Hematopoietic multipotent progenitor cell treated with erythropoietin and hydrocortisone succinate and interleukin-3 and kit ligand, for 15 days (in vitro differentiated cells): ENCODE data around the gene FRMD1.

Experiments used
- DNase-seq: peaks from one replicate; pipeline ENCODE4 v3.0.0-alpha.2; 2015; ENCODE audit warnings: low spot score

The FRMD1 gene

GRCh38 chr6:168078943-168079405, at the start of gene FRMD1:
Gene FRMD1, minus strand, starts transcription at chr6:168079212. Its CDS starts 118 bp downstream, at chr6:168079094.
- DNase-seq = no peak

DNA sequence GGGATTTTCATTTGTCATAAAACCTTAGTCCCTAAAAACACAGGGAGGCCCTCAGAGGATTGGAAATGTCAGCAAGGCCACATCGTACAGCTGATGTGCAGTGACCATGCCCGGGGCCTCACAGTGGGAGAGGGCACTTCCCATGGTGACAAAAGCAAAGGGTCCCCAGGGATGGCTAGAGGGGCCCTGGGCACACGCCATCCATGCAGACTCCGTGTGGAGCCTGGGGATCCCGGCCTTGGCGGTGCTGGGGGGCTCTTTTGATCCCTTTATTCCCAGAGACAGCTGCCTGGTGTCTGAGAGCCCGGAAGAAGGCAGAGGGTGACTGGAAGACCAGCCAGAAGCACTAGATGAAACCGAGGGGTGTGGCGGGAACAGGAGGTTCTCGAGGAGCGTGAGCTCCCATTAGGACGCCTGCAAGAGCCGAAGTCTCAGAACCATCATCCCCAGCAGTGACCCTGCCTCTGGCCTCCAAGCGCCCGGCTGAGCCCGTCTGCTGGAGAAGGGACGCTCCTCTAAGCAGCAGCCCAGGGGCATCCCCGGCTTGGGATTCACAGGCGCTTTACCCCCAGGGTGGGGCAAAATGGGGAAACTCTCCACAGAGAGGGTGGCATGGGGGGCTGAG, 49.1 kb upstream of the FRMD1 start:
- no peak for DNase-seq

DNA sequence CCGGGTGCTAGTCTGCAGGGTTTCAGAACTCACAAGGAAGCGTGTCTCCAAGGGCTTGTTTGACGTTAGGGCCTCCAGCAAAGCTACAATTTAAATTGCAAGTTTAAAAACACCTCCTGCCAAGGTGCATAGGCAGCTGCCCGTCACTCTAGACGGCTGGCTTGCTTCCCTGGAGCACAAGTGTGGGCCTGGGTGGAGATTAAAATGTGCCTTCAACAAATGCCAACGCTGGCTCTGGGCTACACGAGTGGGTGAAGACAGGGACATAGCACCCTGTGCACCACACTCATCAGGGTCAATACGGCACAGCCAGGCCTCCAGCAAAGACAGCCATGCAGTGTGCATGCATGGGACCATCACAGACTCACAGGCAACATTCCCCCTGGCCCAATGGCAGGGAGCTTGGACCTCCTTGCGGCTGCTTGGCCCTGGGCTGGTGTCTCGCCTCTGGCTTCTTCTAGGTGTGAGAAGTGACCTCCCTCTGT, 48.4 kb upstream of the FRMD1 start:
- no peak for DNase-seq

DNA sequence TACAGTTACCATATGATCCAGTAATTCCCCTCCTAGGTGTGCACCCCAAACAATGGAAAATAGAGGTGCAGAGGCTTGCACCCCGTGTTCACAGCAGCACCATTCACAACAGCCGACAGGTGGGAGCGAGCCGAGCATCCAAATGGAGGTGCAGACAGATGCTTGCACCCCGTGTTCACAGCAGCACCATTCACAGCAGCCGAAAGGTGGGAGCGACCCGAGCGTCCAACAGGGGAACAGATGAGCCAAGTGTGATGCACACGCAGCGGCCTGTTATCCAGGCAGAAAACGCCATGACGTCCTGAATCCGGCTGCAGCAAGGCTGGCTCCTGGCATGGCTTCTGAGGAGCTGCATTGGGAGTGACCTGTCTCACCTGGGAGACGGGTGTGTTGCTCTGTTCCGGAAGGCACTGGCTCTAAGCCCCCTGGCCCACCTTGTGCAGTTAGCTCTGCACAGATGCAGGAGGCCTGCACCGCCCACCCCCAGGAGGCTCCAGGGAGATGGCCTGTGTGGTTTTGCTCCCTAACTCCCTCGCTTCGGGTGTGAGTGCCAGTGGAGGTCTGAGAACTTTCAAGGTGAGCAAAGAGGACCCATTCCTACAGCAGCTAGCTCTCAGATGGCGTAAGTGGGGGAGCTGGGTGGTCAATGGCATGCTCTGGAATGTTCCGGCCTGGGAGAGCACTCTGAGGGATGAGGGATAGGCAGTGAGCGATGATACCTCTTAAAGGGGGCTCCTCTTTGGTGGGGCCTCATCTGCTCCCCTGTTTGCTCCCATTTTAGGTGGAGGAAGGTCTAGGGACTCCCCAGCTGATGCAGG, 47.8 kb upstream of the FRMD1 start:
- no peak for DNase-seq

DNA sequence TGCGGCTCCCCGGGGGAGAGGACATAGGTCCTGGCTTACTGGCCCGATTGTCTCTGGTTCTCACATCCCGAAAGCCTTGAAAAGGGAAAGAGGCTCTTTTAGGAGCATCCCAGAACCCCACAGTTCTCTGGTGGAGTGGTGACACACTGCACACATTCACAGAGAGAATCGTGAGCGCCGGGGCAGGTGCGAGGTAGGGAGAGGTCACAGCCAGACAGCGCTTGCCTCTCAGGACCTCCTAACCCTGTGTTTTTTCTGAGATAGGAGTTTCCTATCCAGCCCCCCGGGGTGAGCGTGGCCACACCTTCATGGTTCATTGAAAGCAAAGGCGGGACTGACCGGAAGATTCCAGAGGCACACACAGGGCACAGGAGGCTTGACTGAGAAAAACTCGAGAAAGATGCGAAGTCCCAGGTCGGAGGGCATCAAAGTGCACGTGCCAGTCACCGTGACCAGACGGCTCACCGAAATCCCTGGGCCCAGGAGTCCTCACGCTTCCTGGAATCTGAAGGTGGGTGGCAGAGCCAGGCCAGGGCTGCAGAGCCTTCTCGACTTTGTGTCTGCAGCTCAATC, 46.5 kb upstream of the FRMD1 start:
- DNase-seq = no peak

- no peak for DNase-seq
Measured at GRCh38 chr6:168124921-168125320, 45.9 kb upstream of the FRMD1 start.

DNA sequence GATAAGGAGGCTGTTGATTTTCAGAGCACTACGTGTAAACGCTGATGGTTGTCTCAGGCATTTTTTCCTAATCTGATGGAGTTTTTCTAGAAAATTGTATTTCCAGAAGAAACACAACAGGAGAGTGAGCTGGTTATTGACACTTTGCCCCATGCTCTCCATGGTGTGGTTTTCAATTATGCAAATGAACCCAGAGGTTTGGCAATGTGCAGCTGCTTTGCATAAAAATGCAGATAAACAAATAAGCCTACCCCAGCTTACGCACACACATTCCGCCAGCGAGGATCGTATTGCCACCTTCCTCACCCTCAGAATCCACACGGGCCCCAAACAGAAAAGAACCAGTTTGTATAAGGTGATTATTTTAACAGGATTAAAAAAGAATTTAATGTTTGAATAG, 45.1 kb upstream of the FRMD1 start:
- no peak for DNase-seq

DNA sequence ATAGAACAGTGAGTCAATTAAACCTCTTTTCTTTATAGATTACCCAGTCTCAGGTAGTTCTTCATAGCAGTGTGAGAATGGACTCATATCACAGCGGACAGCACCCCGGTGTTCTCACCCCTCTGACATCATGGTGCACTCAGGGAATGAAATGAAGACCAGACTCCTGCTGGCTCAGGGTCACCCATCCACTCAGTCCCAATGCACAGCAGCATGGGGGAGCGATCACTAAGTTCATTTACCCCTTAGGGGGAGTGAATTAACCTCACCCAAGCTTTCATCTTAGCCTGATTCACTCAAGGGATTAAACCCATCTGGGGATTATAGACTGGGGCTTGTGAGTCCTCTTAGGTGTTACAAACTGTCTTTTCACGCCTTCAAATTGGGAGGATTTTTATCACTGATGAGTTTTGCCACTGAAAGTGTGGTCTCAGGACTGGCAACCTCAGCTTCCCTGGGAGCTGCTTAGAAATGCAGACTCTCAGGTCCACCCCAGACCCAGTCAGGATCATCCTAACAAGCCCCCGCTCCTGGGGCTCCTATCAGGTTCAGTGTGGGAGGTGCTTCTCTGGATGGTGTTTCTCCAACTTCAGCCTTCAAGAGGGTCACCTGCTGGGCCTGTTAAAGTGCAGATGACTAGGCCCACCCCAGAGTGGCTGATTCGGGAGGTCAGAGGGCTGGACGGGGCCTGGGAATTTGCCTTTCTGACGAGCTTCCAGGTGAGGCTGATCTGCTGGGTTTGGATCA, 44.3 kb upstream of the FRMD1 start:
- DNase-seq = no peak

DNA sequence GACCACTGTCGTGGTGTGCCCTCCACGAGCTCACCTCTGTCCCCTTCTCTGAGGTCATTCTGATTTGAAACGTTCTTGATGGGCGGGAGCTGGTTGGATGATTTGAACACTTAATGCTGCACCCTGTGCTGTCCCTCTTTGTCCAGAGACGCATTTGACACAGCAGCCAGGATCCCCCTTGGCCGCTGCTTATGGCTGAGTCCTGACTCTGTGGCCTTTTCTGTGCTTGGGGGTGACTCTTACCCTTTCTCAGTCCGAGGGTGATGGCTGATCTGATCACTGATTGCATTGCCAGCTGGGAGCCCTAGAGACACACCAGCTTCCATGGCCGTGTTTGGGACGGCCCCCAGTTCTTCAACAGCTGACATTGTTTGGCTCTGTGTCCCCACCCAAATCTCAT, 43.5 kb upstream of the FRMD1 start:
- no peak for DNase-seq

GRCh38 chr6:168122011-168122410, 43.0 kb upstream of the FRMD1 start:
- no peak for DNase-seq

GRCh38 chr6:168121303-168121665, 42.3 kb upstream of the FRMD1 start:
- DNase-seq = no peak

DNA sequence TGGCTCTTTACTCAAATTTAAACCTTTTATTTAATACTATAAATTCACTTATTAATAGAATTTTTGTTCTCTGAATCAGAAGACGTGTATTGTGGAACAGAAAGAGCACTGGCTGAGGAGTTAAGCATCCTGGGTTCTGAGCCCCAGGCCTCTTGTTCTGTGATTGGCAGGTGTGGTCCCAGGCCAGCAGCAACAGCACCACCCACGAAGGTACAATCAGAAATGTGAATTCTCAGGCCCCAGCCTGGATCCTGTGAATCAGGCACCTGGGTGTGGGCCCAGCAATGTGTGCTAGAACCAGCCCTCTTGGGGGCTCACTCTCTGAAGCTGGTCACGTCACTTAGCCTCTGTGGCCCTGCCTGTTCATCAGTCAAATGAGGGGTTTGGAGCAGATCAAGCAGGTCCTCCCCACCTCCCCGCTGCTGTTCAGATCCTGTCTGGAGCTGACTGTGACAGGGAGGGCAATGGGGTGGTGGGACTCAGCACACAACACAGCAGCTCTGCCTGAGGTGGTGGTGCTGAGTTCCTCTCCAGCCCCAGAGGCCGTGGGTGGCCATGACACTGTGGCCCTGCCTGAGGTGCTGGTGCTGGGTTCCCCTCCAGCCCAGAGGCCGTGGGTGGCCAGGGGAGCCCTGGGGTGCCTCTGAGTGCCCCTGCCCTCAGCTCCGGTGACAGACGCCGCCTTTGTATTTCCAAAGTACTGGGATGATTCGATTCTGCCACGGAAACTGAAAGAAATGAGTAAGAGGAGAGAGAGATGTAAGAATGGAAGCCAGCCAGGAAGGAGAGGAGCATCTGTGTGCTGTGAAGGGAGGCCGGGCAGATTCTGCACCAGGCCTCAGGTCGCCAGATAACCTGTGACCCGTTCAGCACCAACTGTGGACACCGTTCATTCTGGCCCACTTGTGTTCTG, 41.6 kb upstream of the FRMD1 start:
- DNase-seq = no peak

GRCh38 chr6:168119539-168119938, 40.5 kb upstream of the FRMD1 start:
- no peak for DNase-seq

GRCh38 chr6:168118935-168119334, 39.9 kb upstream of the FRMD1 start:
- DNase-seq = no peak

GRCh38 chr6:168117942-168118341, 38.9 kb upstream of the FRMD1 start:
- no peak for DNase-seq

DNA sequence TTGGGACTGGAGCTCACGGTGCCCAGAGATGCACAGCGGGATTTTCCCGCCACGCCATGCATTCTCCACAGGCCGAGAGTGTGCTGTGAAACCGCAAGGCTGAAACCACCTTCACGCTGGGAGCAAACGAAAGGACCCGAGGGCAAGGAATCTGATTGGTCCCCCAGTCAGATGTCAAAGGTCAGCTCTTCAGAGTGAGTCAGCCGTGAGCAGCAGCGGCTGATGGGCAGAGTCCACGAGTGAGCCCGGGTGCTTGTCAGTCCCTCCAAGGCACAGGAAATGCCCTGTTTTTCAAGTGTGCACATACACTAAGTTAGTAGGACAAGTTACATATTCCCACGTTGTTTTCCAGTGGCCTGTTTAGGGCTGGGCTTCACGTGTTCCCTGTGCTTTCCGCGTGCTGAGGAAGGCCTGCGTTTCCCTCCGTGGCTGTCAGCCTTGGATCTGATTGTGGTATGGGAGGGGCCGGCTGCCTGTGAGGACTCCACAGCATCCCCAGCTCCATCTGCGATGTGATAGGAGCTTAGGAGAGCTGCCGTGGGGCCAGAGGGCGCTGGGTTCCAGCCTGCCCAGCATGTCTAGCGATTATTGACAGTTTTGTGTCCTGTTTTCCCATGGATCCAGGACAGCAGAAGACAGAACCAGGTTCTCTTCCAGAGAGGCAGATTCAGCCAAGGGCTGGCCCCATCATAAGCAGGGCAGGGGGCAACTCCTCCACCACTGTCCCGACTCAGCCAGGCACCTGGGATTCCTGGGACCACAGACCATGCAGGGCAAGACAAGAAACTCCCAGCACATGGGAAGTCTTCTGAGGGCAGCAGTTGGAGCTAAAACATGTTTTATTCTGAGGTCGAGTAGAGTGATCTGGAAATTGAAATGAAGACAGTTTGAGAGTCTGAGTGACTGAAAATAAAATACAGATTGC, 38.2 kb upstream of the FRMD1 start:
- DNase-seq = no peak

- no peak for DNase-seq
Measured at GRCh38 chr6:168116438-168116974, 37.5 kb upstream of the FRMD1 start.

DNA sequence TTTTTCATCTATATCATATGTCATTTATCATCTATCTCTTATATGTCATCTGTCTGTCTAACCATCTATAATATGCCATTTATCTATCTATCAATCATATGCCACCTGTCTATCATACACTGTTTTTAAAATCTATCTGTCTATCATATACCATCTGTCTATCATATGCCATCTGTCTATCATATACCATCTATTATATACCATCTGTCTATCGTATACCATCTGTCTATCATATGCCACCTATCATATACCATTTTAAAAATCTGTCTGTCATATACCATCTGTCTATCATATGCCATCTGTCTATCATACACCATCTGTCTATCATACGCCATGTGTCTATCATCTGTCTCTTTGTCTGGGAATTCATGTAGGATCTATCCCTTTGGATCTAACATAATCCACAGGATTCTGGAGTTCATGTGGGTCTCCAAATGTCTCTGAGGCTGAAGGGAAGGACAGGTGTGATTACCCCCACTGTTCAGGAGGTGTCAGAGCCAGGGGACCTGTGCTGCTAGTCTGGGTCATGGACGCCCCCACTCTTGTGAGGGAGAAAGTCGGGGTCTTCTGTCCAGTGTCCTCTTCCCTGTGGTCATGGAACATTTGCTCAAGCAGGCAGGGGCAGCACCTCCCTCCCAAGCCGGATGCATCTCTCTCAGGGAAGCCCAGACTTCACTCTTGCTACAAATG, 36.9 kb upstream of the FRMD1 start:
- DNase-seq = no peak

DNA sequence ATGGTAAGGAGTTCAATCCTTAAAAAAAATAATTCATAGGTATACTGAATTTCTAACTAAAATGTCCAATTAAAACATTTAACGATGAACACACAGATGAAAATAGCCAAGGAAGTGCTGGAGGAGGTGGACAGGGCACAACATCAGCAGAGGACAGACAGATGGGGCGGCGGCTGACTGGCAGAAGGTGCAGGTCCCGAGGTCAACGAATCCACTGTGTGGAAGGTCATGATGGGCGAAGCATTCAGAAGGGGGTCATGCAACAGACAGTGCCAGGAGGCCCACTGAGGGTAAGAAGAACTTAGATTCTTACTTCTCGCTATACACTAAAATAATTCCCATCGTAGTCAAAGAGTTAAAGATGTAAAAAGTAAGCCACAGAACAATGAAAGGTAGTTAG, 34.2 kb upstream of the FRMD1 start:
- DNase-seq = no peak
